ENCODE data around the gene TMEM169.
"Not testable (repeated sequence)": the region's sequence is repeated elsewhere in the genome, so short reads cannot be mapped to it uniquely, and the experiment has no call there.

Gene TMEM169

GRCh38 chr2:216072473-216072872, 9.2 kb upstream of the TMEM169 start:
- DNase-seq = no peak

GRCh38 chr2:216073773-216074172, 7.9 kb upstream of the TMEM169 start:
- DNase-seq = no peak

GRCh38 chr2:216074380-216074779, 7.3 kb upstream of the TMEM169 start:
- no peak for DNase-seq

GRCh38 chr2:216074794-216075193, 6.9 kb upstream of the TMEM169 start:
- no peak for DNase-seq

GRCh38 chr2:216075510-216076485, 5.9 kb upstream of the TMEM169 start:
- DNase-seq = no peak

GRCh38 chr2:216078776-216079175, 2.9 kb upstream of the TMEM169 start:
- DNase-seq = no peak

GRCh38 chr2:216080048-216080447, 1.7 kb upstream of the TMEM169 start:
- not testable (repeated sequence) for DNase-seq

DNA sequence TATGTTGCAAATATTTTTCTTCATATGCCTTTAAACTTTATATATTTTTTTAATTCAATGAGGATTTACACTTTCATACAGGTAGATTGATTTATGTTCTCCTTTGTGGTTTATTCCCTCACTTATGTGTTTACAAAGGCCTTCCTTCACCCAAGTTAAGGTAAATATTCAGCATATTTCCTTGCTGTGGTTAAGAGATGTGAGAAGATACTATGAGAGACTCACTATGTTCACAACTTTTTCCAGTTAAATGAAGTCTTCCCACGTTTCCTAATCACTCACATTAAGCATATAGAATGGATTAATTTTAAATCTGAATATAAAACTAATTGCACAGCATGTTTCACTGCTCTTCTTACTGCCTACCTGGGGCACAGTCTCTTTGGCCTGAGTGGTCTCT, 707 bp upstream of the TMEM169 start:
- DNase-seq = no peak

GRCh38 chr2:216082117-216082711, 495 bp downstream of the TMEM169 start:
- DNase-seq = no peak

- DNase-seq = no peak
Observed at GRCh38 chr2:216082805-216083204, 1.1 kb downstream of the TMEM169 start.

DNA sequence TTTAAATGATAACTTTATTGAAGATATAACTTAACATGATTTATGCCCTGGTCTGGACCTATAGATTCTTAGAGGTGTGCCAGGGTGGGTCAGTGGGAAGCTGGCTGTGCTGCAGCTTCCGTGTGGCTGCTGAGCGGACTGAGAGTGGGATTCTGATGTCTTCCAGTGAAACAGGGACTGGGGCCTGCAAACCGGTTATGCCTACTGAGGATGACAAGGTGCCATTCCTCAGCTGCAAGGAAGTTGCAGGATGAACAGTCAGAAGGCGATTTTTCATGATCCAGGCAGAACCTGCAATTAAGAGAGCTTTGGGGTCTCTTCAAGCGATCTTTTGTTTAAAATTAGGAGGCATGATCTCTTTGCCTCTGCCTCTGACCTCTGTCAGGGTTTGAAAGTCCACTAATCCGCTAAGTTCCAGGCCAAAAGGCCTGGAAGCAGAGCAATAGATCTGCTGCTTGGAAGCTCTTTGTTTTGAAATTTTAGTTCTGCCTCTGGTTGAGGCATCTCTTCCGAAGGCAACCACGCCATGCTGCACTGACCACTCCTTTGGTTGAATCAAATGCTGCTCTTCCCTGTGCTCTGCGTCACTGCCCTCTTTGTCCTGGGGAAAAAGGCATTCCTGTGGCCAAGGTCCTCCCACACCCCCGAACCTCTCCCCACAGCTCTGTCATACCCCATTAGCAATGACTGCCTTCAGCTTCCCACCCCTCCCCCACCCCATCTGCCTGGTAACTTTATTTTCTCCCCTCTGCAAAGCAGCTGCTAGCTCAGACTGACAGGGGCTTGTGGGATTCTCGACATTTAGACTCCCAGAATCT, 2.0 kb downstream of the TMEM169 start:
- DNase-seq = no peak

GRCh38 chr2:216084547-216084946, 2.8 kb downstream of the TMEM169 start:
- no peak for DNase-seq

DNA sequence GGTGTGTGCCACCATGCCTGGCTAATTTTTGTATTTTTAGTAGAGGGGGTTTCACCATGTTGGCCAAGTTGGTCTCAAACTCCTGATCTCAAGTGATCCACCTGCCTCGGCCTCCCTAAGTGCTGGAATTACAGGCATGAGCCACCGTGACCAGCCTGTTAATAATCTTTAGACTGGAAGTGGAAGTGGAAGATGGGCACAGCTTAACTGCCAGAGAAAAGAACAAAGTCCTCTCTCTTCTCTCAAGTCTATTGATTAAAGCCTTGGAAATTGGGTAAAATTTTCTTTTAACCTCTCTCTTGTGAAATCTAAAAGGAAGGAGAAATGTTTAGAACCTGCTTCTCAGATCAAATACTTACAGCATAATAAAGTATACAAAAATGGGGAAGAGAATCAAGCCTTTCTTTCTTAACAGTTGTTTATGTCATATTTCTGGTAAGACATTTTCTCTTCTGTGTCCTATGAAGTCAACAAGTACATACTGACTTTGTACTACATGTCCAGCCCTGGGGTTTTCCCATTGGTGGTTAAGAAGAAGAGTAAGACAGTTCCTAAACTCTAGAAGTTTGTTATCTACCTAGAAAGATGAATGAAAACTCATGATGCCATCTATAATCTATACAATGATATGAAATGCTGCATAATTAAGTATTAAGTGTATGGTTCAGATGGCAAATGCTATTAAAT, 4.6 kb downstream of the TMEM169 start:
- DNase-seq = no peak

GRCh38 chr2:216090369-216090786, 8.7 kb downstream of the TMEM169 start:
- DNase-seq = no peak

- DNase-seq = no peak
Observed at GRCh38 chr2:216092646-216093045, 10.9 kb downstream of the TMEM169 start.

DNA sequence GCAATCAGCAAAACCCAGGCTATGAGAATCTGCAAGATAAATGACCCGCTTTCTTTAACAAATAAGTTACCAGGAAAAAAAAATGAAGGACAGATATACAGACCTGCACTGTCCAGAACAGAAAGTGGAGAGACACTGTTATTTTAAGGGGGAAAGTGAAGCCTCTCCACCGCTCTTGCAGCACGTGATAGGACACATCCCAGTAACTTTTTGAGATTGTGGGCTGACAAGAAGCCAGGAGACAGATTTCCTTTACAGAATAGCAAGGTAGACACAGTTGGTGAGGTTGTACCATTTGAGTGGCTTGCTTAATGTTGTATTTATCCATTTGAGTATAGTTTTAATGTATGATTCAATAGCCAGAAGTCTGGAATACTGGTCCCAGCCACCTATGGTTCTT, 13.0 kb downstream of the TMEM169 start:
- no peak for DNase-seq

DNA sequence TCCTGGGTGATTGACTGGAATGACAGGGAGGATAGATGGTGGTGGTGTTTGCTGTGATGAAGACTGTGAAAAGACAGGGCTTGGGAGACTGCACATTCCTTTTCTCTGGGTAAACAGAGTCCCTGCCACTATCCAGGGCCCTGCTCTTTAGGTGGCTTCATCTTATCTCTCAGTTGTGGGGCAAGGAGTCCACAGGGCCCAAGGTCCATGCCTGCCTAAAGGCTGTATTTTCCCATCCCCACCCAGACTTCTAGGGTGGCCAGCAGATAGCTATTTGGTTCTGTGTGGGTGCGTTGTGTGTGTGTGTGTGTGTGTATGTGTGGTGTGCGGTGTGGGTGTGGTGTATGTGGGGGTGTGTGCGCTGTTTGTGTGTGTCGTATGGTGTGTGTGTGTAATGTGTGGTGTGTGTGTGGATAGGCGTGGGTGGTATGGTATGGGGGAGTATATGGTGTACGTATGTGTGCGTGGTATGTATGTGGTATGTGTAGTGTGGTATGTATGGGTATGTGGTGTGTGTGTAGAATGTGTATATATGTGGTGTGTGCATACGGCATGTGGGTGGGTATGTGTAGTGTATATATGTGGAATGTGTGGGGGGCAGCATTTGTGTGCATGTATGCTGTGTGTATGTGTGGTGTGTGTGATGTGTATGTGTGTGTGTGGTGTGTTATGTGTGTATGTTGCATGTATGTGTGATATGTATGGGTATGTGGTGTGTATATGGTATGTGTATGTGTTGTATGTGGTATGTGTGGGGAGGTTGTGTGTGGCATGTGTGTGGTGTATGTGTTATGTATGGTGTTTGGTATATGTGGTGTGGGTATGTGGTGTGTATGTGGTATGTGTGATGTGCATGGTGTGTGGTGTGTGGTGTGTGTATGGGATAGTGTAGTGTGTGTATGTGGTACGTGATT, 17.0 kb downstream of the TMEM169 start:
- DNase-seq = no peak

DNA sequence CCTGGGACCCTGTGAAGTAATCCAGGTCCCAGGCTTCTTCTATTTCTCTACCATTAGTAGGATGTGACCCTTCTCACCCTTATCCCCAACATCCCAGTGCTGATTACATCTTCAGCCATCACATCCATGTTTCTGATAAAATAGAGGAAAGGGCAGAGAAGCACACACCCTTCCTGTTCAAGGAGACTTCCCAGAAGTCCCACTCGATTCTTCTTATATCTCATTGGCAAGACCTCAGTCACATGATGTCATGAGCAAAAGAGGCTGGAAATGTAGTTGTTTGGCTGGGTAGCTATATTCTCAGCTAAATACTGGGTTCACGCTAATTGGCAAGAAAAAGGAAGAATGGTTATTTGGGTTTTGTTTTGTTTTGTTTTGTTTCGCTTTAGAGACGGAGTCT, 19.4 kb downstream of the TMEM169 start:
- no peak for DNase-seq

DNA sequence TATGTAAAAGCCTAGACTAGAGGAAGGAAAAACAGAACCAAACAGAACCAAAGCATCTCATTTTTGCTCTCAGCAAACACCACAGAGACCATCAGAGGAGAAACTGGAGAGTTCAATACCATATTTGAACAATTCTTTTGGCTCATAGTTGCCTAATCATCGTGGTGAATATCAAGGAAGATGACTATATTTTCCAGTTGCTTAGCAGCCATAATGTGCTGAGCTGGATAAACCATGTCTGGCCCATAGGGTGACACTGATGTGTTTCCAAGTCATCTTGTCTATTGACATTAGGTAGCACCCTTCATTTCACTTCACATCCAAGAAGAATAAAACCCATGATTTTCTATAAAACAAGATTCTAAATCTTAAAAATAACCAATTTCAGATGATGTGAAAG, 21.5 kb downstream of the TMEM169 start:
- DNase-seq = no peak

GRCh38 chr2:216104691-216105090, 23.0 kb downstream of the TMEM169 start:
- no peak for DNase-seq

DNA sequence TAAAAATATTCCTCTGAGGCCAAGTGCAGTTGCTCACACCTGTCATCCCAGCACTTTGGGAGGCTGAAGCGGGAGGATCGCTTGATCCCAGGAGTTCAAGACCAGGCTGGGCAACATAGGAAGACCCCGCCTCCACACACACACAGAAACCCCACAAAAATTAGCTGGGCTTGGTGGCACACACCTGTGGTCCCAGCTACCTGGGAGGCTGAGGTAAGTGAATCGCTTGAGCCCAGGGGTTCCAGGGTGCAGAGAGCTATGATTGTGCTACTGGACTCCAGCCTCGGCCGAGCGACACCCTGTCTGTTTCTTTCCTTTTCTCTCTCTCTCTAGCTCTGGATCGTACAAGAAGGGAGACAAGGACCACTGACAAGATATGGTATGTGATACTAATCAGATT, 25.6 kb downstream of the TMEM169 start:
- DNase-seq = no peak

DNA sequence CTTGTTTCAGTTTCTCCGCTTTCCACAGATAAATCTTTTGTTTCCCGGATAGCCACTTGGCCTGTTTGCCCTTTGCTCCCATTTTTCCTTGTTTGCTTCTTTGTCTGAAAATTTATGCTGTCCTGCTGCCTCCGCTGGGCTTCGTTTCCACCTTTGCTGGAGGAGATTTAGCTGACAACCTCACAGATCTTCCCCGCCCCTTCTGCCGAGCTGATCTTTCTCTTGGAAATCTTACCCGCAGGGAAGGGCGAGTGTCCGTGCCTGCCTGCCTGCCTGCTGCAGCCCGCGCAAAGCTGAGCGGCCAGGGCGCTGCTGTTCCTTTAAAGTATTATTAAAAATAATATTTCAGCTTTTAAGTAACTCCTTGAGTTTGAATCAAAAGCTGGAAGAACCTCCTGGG, 26.0 kb downstream of the TMEM169 start:
- no peak for DNase-seq

All from activated CD8-positive, alpha-beta memory T cell treated with anti-CD3 and anti-CD28 coated beads, Interleukin-2, amount 50 U/mL, for 4 hours (primary cell).